Mesendoderm (in vitro differentiated cells): ENCODE results near the gene HOXA10.

Experiments
- DNase-seq: peaks from one replicate; pipeline ENCODE4 v3.0.0; 2013
- H2AK5ac ChIP-seq: 2 replicates; pipeline ENCODE4 v1.6.1; 2013; ENCODE audit warnings: low read length, inconsistent platforms
- H2BK120ac ChIP-seq: 2 replicates; pipeline ENCODE4 v1.6.1; 2013; ENCODE audit warnings: low read depth, mild to moderate bottlenecking, low read length, moderate library complexity, mixed read lengths
- H2BK15ac ChIP-seq: replicated peaks from 2 replicates; pipeline ENCODE4 v1.6.1; 2013; ENCODE audit warnings: low read depth, mild to moderate bottlenecking, moderate library complexity
- H2BK5ac ChIP-seq: 2 replicates; pipeline ENCODE4 v1.6.1; 2013; ENCODE audit warnings: low read length, inconsistent platforms
- H3K18ac ChIP-seq: 2 replicates; pipeline ENCODE4 v1.6.1; 2013; ENCODE audit warnings: mild to moderate bottlenecking, low read length, mixed read lengths
- H3K23ac ChIP-seq: one replicate; pipeline ENCODE4 v1.6.1; 2013; ENCODE audit warnings: low read length
- H3K27ac ChIP-seq: 2 replicates; pipeline ENCODE4 v1.5.1; 2013; ENCODE audit warnings: low read depth, mild to moderate bottlenecking, inconsistent platforms, low read length, moderate library complexity
- H3K27me3 ChIP-seq: 2 replicates; pipeline ENCODE4 v1.6.1; 2013; ENCODE audit warnings: low read length, control low read depth, mild to moderate bottlenecking, inconsistent platforms; ENCODE audit not compliant: insufficient read depth, poor library complexity
- H3K36me3 ChIP-seq: 2 replicates; pipeline ENCODE4 v1.6.1; 2013; ENCODE audit warnings: low read length, inconsistent platforms; ENCODE audit not compliant: control insufficient read depth, insufficient read depth
- H3K4ac ChIP-seq: one replicate; pipeline ENCODE4 v1.6.1; 2013; ENCODE audit warnings: low read depth, mild to moderate bottlenecking, low read length, moderate library complexity
- H3K4me1 ChIP-seq: 2 replicates; pipeline ENCODE4 v1.6.1; 2013; ENCODE audit warnings: low read depth, low read length, inconsistent platforms; ENCODE audit not compliant: control insufficient read depth
- H3K4me2 ChIP-seq: 2 replicates; pipeline ENCODE4 v1.6.1; 2013; ENCODE audit warnings: low read length
- H3K4me3 ChIP-seq: 2 replicates; pipeline ENCODE4 v1.5.1; 2013; ENCODE audit warnings: mild to moderate bottlenecking, low read length
- H3K56ac ChIP-seq: one replicate; pipeline ENCODE4 v1.6.1; 2013; ENCODE audit warnings: low read length
- H3K79me1 ChIP-seq: 2 replicates; pipeline ENCODE4 v1.6.1; 2013; ENCODE audit warnings: low read length, inconsistent platforms
- H3K79me2 ChIP-seq: 2 replicates; pipeline ENCODE4 v1.6.1; 2013; ENCODE audit warnings: mild to moderate bottlenecking, low read length; ENCODE audit not compliant: control insufficient read depth, insufficient read depth
- H3K9ac ChIP-seq: 2 replicates; pipeline ENCODE4 v1.6.1; 2013; ENCODE audit warnings: low read length, inconsistent platforms
- H4K5ac ChIP-seq: one replicate; pipeline ENCODE4 v1.6.1; 2013; ENCODE audit warnings: low read length
- H4K8ac ChIP-seq: one replicate; pipeline ENCODE4 v1.6.1; 2013; ENCODE audit warnings: low read depth, mild to moderate bottlenecking, control low read depth, low read length, moderate library complexity
- WGBS: extraction: QIAGEN DNeasy Blood & Tissue Kit; methylation state at CpG from one replicate; pipeline ENCODE4 v1.1.7; 2013; ENCODE audit warnings: low lambda C conversion rate, missing lambda C conversion rate; ENCODE audit not compliant: insufficient coverage; ENCODE audit errors: extremely low coverage; 5-methylcytosine and 5-hydroxymethylcytosine counted together

Gene HOXA10

DNA sequence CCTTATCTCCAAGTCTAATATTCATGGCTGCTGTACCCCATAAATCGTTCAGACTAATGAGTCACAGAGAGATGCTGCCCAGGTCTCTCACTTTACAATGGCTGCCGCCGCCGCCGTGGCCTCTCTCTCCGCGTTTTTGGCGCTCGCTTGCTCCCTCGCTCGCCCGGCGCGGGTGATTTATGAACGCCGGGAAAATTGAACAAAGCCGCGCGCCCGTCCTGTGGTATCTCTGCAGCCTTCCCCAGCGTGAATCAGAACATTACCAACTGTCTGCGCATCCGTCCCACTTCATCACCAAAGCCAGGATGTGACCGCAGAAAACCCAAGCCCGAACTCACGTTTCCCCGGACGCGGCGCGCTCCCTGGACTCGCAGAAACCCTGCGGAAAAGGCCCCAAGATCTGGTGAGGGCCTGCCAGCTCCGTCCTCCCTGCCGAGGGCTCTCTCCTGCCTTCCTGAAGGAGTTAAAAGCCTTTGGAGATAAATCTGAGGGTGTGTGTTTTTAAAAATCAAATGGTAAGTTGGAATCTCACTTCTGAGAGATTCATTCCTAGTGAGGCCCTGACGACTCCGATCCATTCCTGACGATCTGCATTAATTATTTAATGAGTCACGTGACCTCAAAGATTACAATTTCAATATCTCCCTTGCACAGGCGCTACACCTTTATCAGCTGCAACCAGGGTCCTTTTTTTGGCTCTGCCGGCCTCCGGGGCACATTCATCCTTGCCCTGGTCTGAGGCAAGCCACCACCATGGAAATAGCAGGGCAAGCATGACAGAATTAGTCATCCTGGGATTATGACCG is 49.8 kb downstream of the HOXA10 start:
- peaks cover 96% of the 10 kb centered on the region for H3K27me3 ChIP-seq
- no CpG with 5 or more reads among the region's 43 CpGs for WGBS
- H3K27ac ChIP-seq = no peak overlapping the region

DNA sequence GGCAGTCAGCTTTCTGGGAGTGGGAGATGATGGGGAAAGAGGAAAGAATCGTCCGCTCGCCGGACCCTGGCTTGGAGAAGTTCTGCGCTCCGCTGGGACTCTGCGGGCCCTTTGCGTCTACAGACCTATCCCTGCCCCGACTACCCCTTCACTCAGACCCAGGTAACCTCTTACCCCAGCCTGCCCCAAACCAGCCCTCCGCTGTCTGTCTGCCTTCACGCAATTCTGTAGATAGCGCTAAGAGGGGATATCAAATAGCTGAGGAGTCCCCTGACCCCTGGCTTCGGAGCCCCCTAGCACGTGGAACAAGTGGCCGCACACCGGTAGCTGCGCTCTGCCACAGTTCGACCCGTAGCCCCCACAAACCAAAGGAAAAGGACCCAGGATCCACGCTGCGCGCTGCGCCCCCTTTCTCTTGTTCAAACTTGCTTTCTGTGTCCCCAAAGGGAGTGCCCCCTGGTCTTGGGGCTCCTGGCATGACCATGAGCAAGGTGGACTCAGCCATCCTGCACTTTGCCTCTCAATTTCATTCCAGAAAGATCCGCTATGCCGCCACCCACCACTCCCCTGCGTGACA is 50.6 kb downstream of the HOXA10 start:
- Histone ChIP-seq H3K9ac (no peak overlapping the region), H3K4me3 (no peak overlapping the region), H2BK15ac (no peak overlapping the region), H3K56ac (no peak overlapping the region), H3K18ac (no peak overlapping the region), H3K4ac (no peak overlapping the region), H3K4me1 (no peaks in the 10 kb centered on the region), H2AK5ac (no peak overlapping the region), H3K36me3 (no peaks in the 10 kb centered on the region), H2BK5ac (no peak overlapping the region), H3K27me3 (peaks cover 96% of the 10 kb centered on the region), H3K4me2 (no peak overlapping the region), H3K79me1 (no peaks in the 10 kb centered on the region), H3K27ac (no peak overlapping the region), H4K5ac (no peak overlapping the region), H2BK120ac (no peak overlapping the region), H3K79me2 (no peaks in the 10 kb centered on the region), H3K23ac (no peak overlapping the region), H4K8ac (no peak overlapping the region)
- WGBS = no CpG with 5 or more reads among the region's 26 CpGs
- DNase-seq = no peak

More for the DNA sequence above, 49.8 kb downstream of the HOXA10 start:
- H2BK5ac ChIP-seq = no peak overlapping the region
- no peaks in the 10 kb centered on the region for H3K4me1 ChIP-seq
- no peaks in the 10 kb centered on the region for H3K36me3 ChIP-seq
- no peak overlapping the region for H3K4me2 ChIP-seq
- H4K8ac ChIP-seq = no peak overlapping the region
- no peak overlapping the region for H2AK5ac ChIP-seq
- H4K5ac ChIP-seq = no peak overlapping the region
- no peaks in the 10 kb centered on the region for H3K79me1 ChIP-seq
- no peak overlapping the region for H3K56ac ChIP-seq
- H3K18ac ChIP-seq = no peak overlapping the region
- H3K4me3 ChIP-seq = no peak overlapping the region
- no peak for DNase-seq
- H3K23ac ChIP-seq = no peak overlapping the region
- H2BK120ac ChIP-seq = no peak overlapping the region
- H3K9ac ChIP-seq = no peak overlapping the region
- H2BK15ac ChIP-seq = no peak overlapping the region
- no peak overlapping the region for H3K4ac ChIP-seq
- no peaks in the 10 kb centered on the region for H3K79me2 ChIP-seq

DNA sequence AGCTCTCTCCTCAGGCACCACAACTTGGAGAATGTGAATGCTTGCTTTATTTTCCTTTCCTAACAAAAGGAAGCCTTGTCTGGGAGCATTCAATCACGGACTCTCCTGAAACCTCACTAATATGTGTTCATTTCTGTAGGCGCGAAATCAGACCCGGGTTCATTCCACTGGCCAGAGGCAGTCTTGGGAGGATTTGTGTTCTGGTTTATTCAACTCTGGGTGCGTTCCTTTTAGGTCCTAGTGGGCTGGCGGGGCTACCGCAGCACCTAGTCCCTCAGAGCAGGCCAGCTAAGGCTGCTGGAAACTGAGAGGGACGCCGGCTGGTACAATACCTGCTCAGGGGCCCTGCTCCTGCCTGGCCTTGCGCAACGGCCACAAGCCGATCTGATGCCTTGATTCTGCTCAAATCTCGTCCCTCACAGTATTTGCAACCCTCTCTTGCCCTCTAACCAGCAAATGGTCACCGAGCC is 51.1 kb downstream of the HOXA10 start:
- Histone ChIP-seq H3K27me3 (peaks cover 97% of the 10 kb centered on the region), H2BK120ac (no peak overlapping the region), H3K23ac (no peak overlapping the region), H3K79me1 (no peaks in the 10 kb centered on the region), H3K4me1 (no peaks in the 10 kb centered on the region), H3K56ac (no peak overlapping the region), H2AK5ac (no peak overlapping the region), H3K27ac (no peak overlapping the region), H4K8ac (no peak overlapping the region), H3K79me2 (no peaks in the 10 kb centered on the region), H3K18ac (no peak overlapping the region), H3K4me2 (no peak overlapping the region), H2BK15ac (no peak overlapping the region), H3K4ac (no peak overlapping the region), H2BK5ac (no peak overlapping the region), H4K5ac (no peak overlapping the region), H3K9ac (no peak overlapping the region), H3K36me3 (no peaks in the 10 kb centered on the region), H3K4me3 (no peak overlapping the region)
- no CpG with 5 or more reads among the region's 14 CpGs for WGBS
- peak; percentile 37 for DNase-seq

DNA sequence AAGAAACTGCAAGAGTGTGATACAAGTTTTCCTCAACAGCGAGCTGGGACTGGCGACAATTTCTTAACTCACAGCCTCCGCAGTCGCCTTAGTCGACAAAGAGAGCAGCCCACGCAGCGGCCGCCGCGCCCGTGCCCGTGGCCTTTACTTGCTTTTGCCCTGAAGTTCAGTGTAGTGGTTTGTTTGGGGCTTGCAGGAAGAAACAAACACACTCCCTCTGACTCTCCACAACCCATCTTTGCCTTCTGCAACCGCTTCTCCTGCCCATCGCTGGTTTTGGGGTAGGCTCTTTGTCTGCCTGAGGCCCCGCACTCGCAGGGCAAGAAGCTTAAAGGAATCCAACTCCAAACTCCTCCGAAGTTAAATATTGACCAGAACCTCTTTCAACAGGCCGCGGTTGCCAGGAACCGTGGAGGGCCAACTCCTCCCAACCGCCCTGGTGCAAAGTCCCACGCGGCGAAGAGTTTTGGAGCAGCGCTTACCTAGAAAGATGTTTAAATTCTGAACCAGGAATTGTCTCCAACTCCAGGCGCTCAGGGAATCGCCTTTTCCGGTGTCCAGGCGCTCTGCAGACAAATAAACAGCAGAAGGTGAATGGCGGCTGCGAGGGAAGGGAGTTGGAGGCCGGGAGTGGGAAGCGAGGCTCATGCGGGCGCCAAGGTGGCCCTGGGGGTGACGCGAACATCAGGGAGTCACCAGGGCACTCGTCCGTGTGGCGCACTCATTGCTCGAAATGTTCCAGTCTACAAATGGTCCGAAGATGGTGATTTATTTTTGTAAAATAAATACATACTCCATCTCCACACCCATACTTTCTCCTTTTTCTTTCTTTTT is 51.8 kb downstream of the HOXA10 start:
- DNase-seq = no peak
- H3K4me3 ChIP-seq = no peak overlapping the region
- H3K4ac ChIP-seq = no peak overlapping the region
- no peak overlapping the region for H3K27ac ChIP-seq
- H2BK120ac ChIP-seq = no peak overlapping the region
- peaks cover 97% of the 10 kb centered on the region for H3K27me3 ChIP-seq
- no peaks in the 10 kb centered on the region for H3K4me1 ChIP-seq
- H3K23ac ChIP-seq = no peak overlapping the region
- H3K9ac ChIP-seq = no peak overlapping the region
- H2BK15ac ChIP-seq = no peak overlapping the region
- no peak overlapping the region for H4K5ac ChIP-seq
- H4K8ac ChIP-seq = no peak overlapping the region
- no peak overlapping the region for H3K4me2 ChIP-seq
- no peaks in the 10 kb centered on the region for H3K36me3 ChIP-seq
- H3K18ac ChIP-seq = no peak overlapping the region
- no peak overlapping the region for H2AK5ac ChIP-seq
- H3K79me1 ChIP-seq = no peaks in the 10 kb centered on the region
- WGBS = no CpG with 5 or more reads among the region's 42 CpGs
- H3K56ac ChIP-seq = no peak overlapping the region
- no peaks in the 10 kb centered on the region for H3K79me2 ChIP-seq
- H2BK5ac ChIP-seq = no peak overlapping the region

DNA sequence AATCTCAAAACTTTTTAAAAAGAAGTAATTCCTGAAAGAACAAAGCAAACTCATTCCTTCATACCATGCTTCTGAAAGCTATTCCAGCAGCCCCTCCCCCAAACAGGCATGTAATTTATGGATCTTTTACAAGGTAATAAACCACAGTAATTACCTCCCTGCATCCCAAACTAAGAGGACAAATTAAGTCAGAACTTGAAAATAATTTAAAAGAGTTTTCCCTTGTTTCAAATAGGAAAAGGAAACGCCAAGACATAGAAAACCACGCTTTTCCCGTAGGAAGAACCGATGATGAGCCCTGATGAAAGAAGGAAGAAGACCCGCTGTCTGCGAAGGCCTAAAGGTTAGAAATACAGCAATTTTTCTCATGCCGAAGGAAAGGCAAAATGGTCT is 52.4 kb downstream of the HOXA10 start:
- Histone ChIP-seq H3K23ac (no peak overlapping the region), H3K4me1 (no peaks in the 10 kb centered on the region), H3K36me3 (no peaks in the 10 kb centered on the region), H3K79me2 (no peaks in the 10 kb centered on the region), H2BK15ac (no peak overlapping the region), H3K4ac (no peak overlapping the region), H2AK5ac (no peak overlapping the region), H3K18ac (no peak overlapping the region), H2BK120ac (no peak overlapping the region), H3K4me3 (no peak overlapping the region), H2BK5ac (no peak overlapping the region), H3K27me3 (peaks cover 97% of the 10 kb centered on the region), H3K4me2 (no peak overlapping the region), H3K56ac (no peak overlapping the region), H3K9ac (no peak overlapping the region), H3K79me1 (no peaks in the 10 kb centered on the region), H3K27ac (no peak overlapping the region), H4K8ac (no peak overlapping the region), H4K5ac (no peak overlapping the region)
- WGBS = no CpG with 5 or more reads among the region's 7 CpGs
- DNase-seq = no peak
